ACC112 (cell line): Measurements from ENCODE around the gene RAD51B.

Source experiments
- H2AFZ ChIP-seq: fragments of 200-600 bp; sonication (generic); one replicate; pipeline ENCODE4 v1.6.0; 2017; ENCODE audit warnings: antibody characterized with exemption, low read length; ENCODE audit not compliant: unreplicated experiment
- H3K27ac ChIP-seq: fragments of 200-600 bp; sonication (generic); 2 replicates; pipeline ENCODE4 v1.5.1; 2014; ENCODE audit warnings: low read depth, mild to moderate bottlenecking, antibody characterized with exemption, low read length, moderate library complexity
- H3K27me3 ChIP-seq: fragments of 200-600 bp; sonication (generic); 2 replicates; pipeline ENCODE4 v1.6.1; 2014; ENCODE audit warnings: mild to moderate bottlenecking, antibody characterized with exemption, low read length, moderate library complexity, mixed read lengths; ENCODE audit not compliant: insufficient read depth
- H3K36me3 ChIP-seq: fragments of 200-600 bp; sonication (generic); 2 replicates; pipeline ENCODE4 v1.6.1; 2016; ENCODE audit warnings: mild to moderate bottlenecking, antibody characterized with exemption, low read length, moderate library complexity, mixed read lengths; ENCODE audit not compliant: insufficient read depth
- H3K4me1 ChIP-seq: fragments of 200-600 bp; sonication (generic); one replicate; pipeline ENCODE4 v1.6.1; 2016; ENCODE audit warnings: low read length, mixed read lengths; ENCODE audit not compliant: insufficient read depth, unreplicated experiment, control insufficient read depth
- H3K4me3 ChIP-seq: fragments of 200-600 bp; sonication (generic); 2 replicates; pipeline ENCODE4 v1.5.1; 2014; ENCODE audit warnings: mild to moderate bottlenecking, low read depth, low read length
- H3K79me2 ChIP-seq: fragments of 200-600 bp; sonication (generic); one replicate; pipeline ENCODE4 v1.6.0; 2016; ENCODE audit warnings: low read length; ENCODE audit not compliant: control insufficient read depth, unreplicated experiment, insufficient read depth

RAD51B gene

GRCh38 chr14:68345738-68346137 lies 526.2 kb downstream of the RAD51B start:
- H3K36me3 ChIP-seq: no peaks in the 10 kb centered on the region; the same call in 1 of the 2 replicates
- H3K4me1 ChIP-seq: peaks cover 5% of the 10 kb centered on the region
- no peak overlapping the region for H3K27ac ChIP-seq
- H3K79me2 ChIP-seq: no peaks in the 10 kb centered on the region
- H3K4me3 ChIP-seq: no peak overlapping the region
- no peak overlapping the region for H2AFZ ChIP-seq
- no peaks in the 10 kb centered on the region for H3K27me3 ChIP-seq

- Histone ChIP-seq H3K36me3 (no peaks in the 10 kb centered on the region; the same call in 1 of the 2 replicates), H3K27me3 (no peaks in the 10 kb centered on the region), H2AFZ (no peak overlapping the region), H3K79me2 (no peaks in the 10 kb centered on the region), H3K4me3 (no peak overlapping the region), H3K27ac (no peak overlapping the region), H3K4me1 (peaks cover 5% of the 10 kb centered on the region)
Observed at GRCh38 chr14:68346556-68347343, 527.2 kb downstream of the RAD51B start.

GRCh38 chr14:68349900-68350629 lies 530.5 kb downstream of the RAD51B start:
- no peaks in the 10 kb centered on the region; the same call in 1 of the 2 replicates for H3K36me3 ChIP-seq
- H3K27me3 ChIP-seq: no peaks in the 10 kb centered on the region
- no peak overlapping the region for H3K27ac ChIP-seq
- peaks cover 5% of the 10 kb centered on the region for H3K4me1 ChIP-seq
- no peak overlapping the region for H2AFZ ChIP-seq
- H3K4me3 ChIP-seq: no peak overlapping the region
- H3K79me2 ChIP-seq: no peaks in the 10 kb centered on the region

- Histone ChIP-seq H3K27ac (no peak overlapping the region), H3K4me3 (no peak overlapping the region), H3K4me1 (peaks cover 11% of the 10 kb centered on the region), H3K27me3 (no peaks in the 10 kb centered on the region), H3K79me2 (no peaks in the 10 kb centered on the region), H2AFZ (no peak overlapping the region), H3K36me3 (no peaks in the 10 kb centered on the region; the same call in 1 of the 2 replicates)
Observed at GRCh38 chr14:68355415-68355814, 535.8 kb downstream of the RAD51B start.

GRCh38 chr14:68357777-68358176 lies 538.2 kb downstream of the RAD51B start:
- Histone ChIP-seq H3K27ac (no peak overlapping the region), H3K4me3 (no peak overlapping the region)

GRCh38 chr14:68358500-68358899 lies 538.9 kb downstream of the RAD51B start:
- H3K4me3 ChIP-seq: no peak overlapping the region
- H2AFZ ChIP-seq: no peak overlapping the region
- H3K4me1 ChIP-seq: peaks cover 26% of the 10 kb centered on the region
- no peaks in the 10 kb centered on the region for H3K79me2 ChIP-seq
- H3K36me3 ChIP-seq: no peaks in the 10 kb centered on the region
- H3K27ac ChIP-seq: no peak overlapping the region
- no peaks in the 10 kb centered on the region for H3K27me3 ChIP-seq

More at GRCh38 chr14:68357777-68358176, 538.2 kb downstream of the RAD51B start:
- H3K27me3 ChIP-seq: no peaks in the 10 kb centered on the region
- H3K36me3 ChIP-seq: no peaks in the 10 kb centered on the region
- peaks cover 26% of the 10 kb centered on the region for H3K4me1 ChIP-seq
- H2AFZ ChIP-seq: no peak overlapping the region
- no peaks in the 10 kb centered on the region for H3K79me2 ChIP-seq

GRCh38 chr14:68359022-68359836 lies 539.6 kb downstream of the RAD51B start:
- no peaks in the 10 kb centered on the region for H3K79me2 ChIP-seq
- H3K27me3 ChIP-seq: no peaks in the 10 kb centered on the region
- H3K27ac ChIP-seq: no peak overlapping the region
- no peak overlapping the region for H2AFZ ChIP-seq
- H3K36me3 ChIP-seq: no peaks in the 10 kb centered on the region
- H3K4me3 ChIP-seq: no peak overlapping the region
- peaks cover 26% of the 10 kb centered on the region for H3K4me1 ChIP-seq

GRCh38 chr14:68359837-68360552 lies 540.4 kb downstream of the RAD51B start:
- Histone ChIP-seq H3K27ac (peak overlapping the region; percentile 84), H3K4me1 (peaks cover 34% of the 10 kb centered on the region), H3K79me2 (no peaks in the 10 kb centered on the region), H3K4me3 (no peak overlapping the region), H3K27me3 (no peaks in the 10 kb centered on the region), H2AFZ (peak overlapping the region; percentile 60), H3K36me3 (no peaks in the 10 kb centered on the region)

- H3K27me3 ChIP-seq: no peaks in the 10 kb centered on the region
- no peak overlapping the region for H2AFZ ChIP-seq
- no peak overlapping the region for H3K4me3 ChIP-seq
- peaks cover 42% of the 10 kb centered on the region for H3K4me1 ChIP-seq
- no peaks in the 10 kb centered on the region for H3K36me3 ChIP-seq
- H3K79me2 ChIP-seq: no peaks in the 10 kb centered on the region
- peak overlapping the region; percentile 84 for H3K27ac ChIP-seq
Observed at GRCh38 chr14:68361231-68361630, 541.7 kb downstream of the RAD51B start.

GRCh38 chr14:68362846-68363245 lies 543.3 kb downstream of the RAD51B start:
- no peaks in the 10 kb centered on the region for H3K79me2 ChIP-seq
- H3K4me3 ChIP-seq: no peak overlapping the region
- no peaks in the 10 kb centered on the region for H3K27me3 ChIP-seq
- H3K36me3 ChIP-seq: no peaks in the 10 kb centered on the region
- peaks cover 42% of the 10 kb centered on the region for H3K4me1 ChIP-seq
- no peak overlapping the region for H3K27ac ChIP-seq
- no peak overlapping the region for H2AFZ ChIP-seq
